Neural cell (in vitro differentiated cells): Measurements from ENCODE around the gene FGF11. TPM values are rescaled to one million over a fixed set of nuclear protein-coding genes. Genes with fewer than 3 reads are reported as not detected.

Experiments used
- H2AFZ ChIP-seq: fragments of 200-600, 300-800 bp; sonication (generic), shearing (Covaris generic); 2 replicates; pipeline ENCODE4 v1.6.0; 2014; ENCODE audit warnings: low read depth, mild to moderate bottlenecking, antibody characterized with exemption, low read length, moderate library complexity
- H3F3A ChIP-seq: fragments of 200-600 bp; shearing (Covaris generic); 2 replicates; pipeline ENCODE4 v1.6.1; 2016; ENCODE audit warnings: mild to moderate bottlenecking, moderate library complexity, mixed read lengths, antibody characterized with exemption, low read length; ENCODE audit not compliant: insufficient read depth, poor library complexity, severe bottlenecking
- H3K27ac ChIP-seq: fragments of 200-600, 300-800 bp; sonication (generic), shearing (Covaris generic); 2 replicates; pipeline ENCODE4 v1.5.1; 2014; ENCODE audit warnings: mild to moderate bottlenecking, low read length, moderate library complexity
- H3K27me3 ChIP-seq: fragments of 300-800, 200-600 bp; sonication (generic), shearing (Covaris generic); 2 replicates; pipeline ENCODE4 v1.6.0; 2014; ENCODE audit warnings: mild to moderate bottlenecking, low read depth, low read length, moderate library complexity; ENCODE audit not compliant: insufficient read depth
- H3K36me3 ChIP-seq: fragments of 300-800, 200-600 bp; sonication (generic), shearing (Covaris generic); 2 replicates; pipeline ENCODE4 v1.5.1; 2014; ENCODE audit warnings: mild to moderate bottlenecking, antibody characterized with exemption, low read length, moderate library complexity; ENCODE audit not compliant: insufficient read depth
- H3K4me2 ChIP-seq: fragments of 300-800, 200-600 bp; sonication (generic), shearing (Covaris generic); 2 replicates; pipeline ENCODE4 v1.6.0; 2014; ENCODE audit warnings: mild to moderate bottlenecking, low read length
- H3K4me3 ChIP-seq: fragments of 300-800, 200-600 bp; sonication (generic), shearing (Covaris generic); 2 replicates; pipeline ENCODE4 v1.5.1; 2014; ENCODE audit warnings: mild to moderate bottlenecking, low read length, moderate library complexity
- H3K79me2 ChIP-seq: fragments of 200-600 bp; shearing (Covaris generic); replicated peaks from 2 replicates; pipeline ENCODE4 v1.6.0; 2014; ENCODE audit warnings: mild to moderate bottlenecking, low read length, moderate library complexity; ENCODE audit not compliant: insufficient read depth
- H3K9ac ChIP-seq: fragments of 300-800, 200-600 bp; sonication (generic), shearing (Covaris generic); 2 replicates; pipeline ENCODE4 v1.6.1; 2016; ENCODE audit warnings: mild to moderate bottlenecking, low read length, mixed read lengths
- H3K9me2 ChIP-seq: fragments of 200-600 bp; shearing (Covaris generic); 2 replicates; pipeline ENCODE4 v1.6.1; 2016; ENCODE audit warnings: mild to moderate bottlenecking, low read length, mixed read lengths; ENCODE audit not compliant: insufficient read depth
- H3K9me3 ChIP-seq: fragments of 200-600, 300-800 bp; sonication (generic), shearing (Covaris generic); 2 replicates; pipeline ENCODE4 v1.6.1; 2016; ENCODE audit warnings: mild to moderate bottlenecking, mixed run types, low read length, moderate library complexity, mixed read lengths
- H4K20me1 ChIP-seq: fragments of 200-600 bp; shearing (Covaris generic); 2 replicates; pipeline ENCODE4 v1.6.1; 2016; ENCODE audit warnings: mild to moderate bottlenecking, mixed run types; ENCODE audit not compliant: insufficient read depth
- CTCF ChIP-seq: fragments of 450-650 bp; IDR thresholded peaks from 2 replicates; pipeline ENCODE4 v1.5.1; 2014; ENCODE audit warnings: antibody characterized with exemption, mild to moderate bottlenecking, moderate library complexity; ENCODE audit not compliant: poor library complexity, severe bottlenecking
- EP300 ChIP-seq: fragments of 450-650 bp; conservative IDR thresholded peaks from 2 replicates; pipeline ENCODE4 v1.6.1; 2014; ENCODE audit warnings: antibody characterized with exemption, mild to moderate bottlenecking, moderate library complexity; ENCODE audit not compliant: poor library complexity, severe bottlenecking
- EZH2 ChIP-seq: fragments of 200-600, 300-800 bp; shearing (Covaris generic), sonication (generic); IDR thresholded peaks from 2 replicates; pipeline ENCODE4 v1.6.1; 2014; ENCODE audit warnings: antibody characterized with exemption, low read length, borderline replicate concordance, mild to moderate bottlenecking; ENCODE audit not compliant: insufficient read depth, poor library complexity, severe bottlenecking
- MXI1 ChIP-seq: fragments of 450-650 bp; conservative IDR thresholded peaks from 2 replicates; pipeline ENCODE4 v1.6.1; 2014; ENCODE audit warnings: antibody characterized with exemption, mild to moderate bottlenecking; ENCODE audit not compliant: poor library complexity, severe bottlenecking
- POLR2AphosphoS5 ChIP-seq: IDR thresholded peaks from 2 replicates; pipeline ENCODE4 v1.6.1; 2012
- RAD21 ChIP-seq: fragments of 450-650 bp; conservative IDR thresholded peaks from 2 replicates; pipeline ENCODE4 v1.6.1; 2014; ENCODE audit warnings: antibody characterized with exemption, mild to moderate bottlenecking, moderate library complexity
- REST ChIP-seq: IDR thresholded peaks from 2 replicates; pipeline ENCODE4 v1.6.1; 2012; ENCODE audit warnings: borderline replicate concordance
- SMC3 ChIP-seq: fragments of 450-650 bp; conservative IDR thresholded peaks from 2 replicates; pipeline ENCODE4 v1.6.1; 2014; ENCODE audit warnings: antibody characterized with exemption, mild to moderate bottlenecking, moderate library complexity; ENCODE audit not compliant: poor library complexity
- TAF1 ChIP-seq: IDR thresholded peaks from 2 replicates; pipeline ENCODE4 v1.6.1; 2012; ENCODE audit warnings: low read depth
- polyA plus RNA-seq: library from polyadenylated mRNA; depleted of rRNA; stranded (reverse); fragments of >200 nt; gene quantifications from 2 replicates; pipeline ENCODE4 v1.2.3, GENCODE V29; 2014

The FGF11 gene
- polyA plus RNA-seq, 1 donor from 2014 or later = 16.4 TPM

- Histone ChIP-seq H3K9me2 (no peaks in the 10 kb centered on the region), H3K27ac (no peak overlapping the region), H3K9me3 (no peaks in the 10 kb centered on the region), H2AFZ (no peak overlapping the region), H3F3A (peaks cover 4% of the 10 kb centered on the region), H3K27me3 (peaks cover 43% of the 10 kb centered on the region), H4K20me1 (no peaks in the 10 kb centered on the region), H3K4me3 (peak overlapping the region; percentile 85), H3K9ac (peak overlapping the region; percentile 41), H3K36me3 (no peaks in the 10 kb centered on the region), H3K4me2 (no peak overlapping the region), H3K79me2 (no peaks in the 10 kb centered on the region)
- no peak for TF ChIP-seq EP300
- TF ChIP-seq SMC3 = no peak
- no peak for TF ChIP-seq POLR2AphosphoS5
- no peak for TF ChIP-seq TAF1
These were observed 3.4 kb upstream of the FGF11 start for GRCh38 chr17:7435676-7436555.

GRCh38 chr17:7436556-7437368 lies 2.5 kb upstream of the FGF11 start:
- H3K4me2 ChIP-seq = no peak overlapping the region
- H4K20me1 ChIP-seq = no peaks in the 10 kb centered on the region
- H3K9ac ChIP-seq = peak overlapping the region; percentile 97
- no peaks in the 10 kb centered on the region for H3K9me3 ChIP-seq
- no peaks in the 10 kb centered on the region for H3K36me3 ChIP-seq
- no peaks in the 10 kb centered on the region for H3K9me2 ChIP-seq
- no peak overlapping the region for H2AFZ ChIP-seq
- peak overlapping the region; percentile 85 for H3K4me3 ChIP-seq
- H3F3A ChIP-seq = peaks cover 4% of the 10 kb centered on the region
- H3K27ac ChIP-seq = peak overlapping the region; percentile 24
- H3K27me3 ChIP-seq = peaks cover 43% of the 10 kb centered on the region
- H3K79me2 ChIP-seq = no peaks in the 10 kb centered on the region
- TF ChIP-seq TAF1 (no peak), RAD21 (peak; percentile 85), POLR2AphosphoS5 (peak; percentile 38), SMC3 (peak; percentile 89), REST (no peak), MXI1 (peak; percentile 83), EZH2 (no peak), EP300 (no peak), CTCF (peak; percentile 97)
